Measurements from ENCODE around the gene EMILIN2. TPM values are rescaled to one million over a fixed set of nuclear protein-coding genes. Genes with fewer than 3 reads are reported as not detected.
"Not testable (repeated sequence)": the region's sequence is repeated elsewhere in the genome, so short reads cannot be mapped to it uniquely, and the experiment has no call there.

EMILIN2 gene
- polyA plus RNA-seq (ENCODE audit: insufficient read length in 4 of 4), result 10 to 100 TPM; 10.8 to 19.0 (median 14.8) TPM

- no peak for DNase-seq (ENCODE audit: low read depth in 4 of 4, low spot score in 2 of 4)
Measured at GRCh38 chr18:2846636-2847316, at the start of gene EMILIN2. EMILIN2 (plus strand) TSS chr18:2847006; CDS start chr18:2847189, 183 bp downstream.

- no peak for DNase-seq (ENCODE audit: low read depth in 4 of 4, low spot score in 2 of 4)
Measured at GRCh38 chr18:2797951-2798350, 48.9 kb upstream of the EMILIN2 start.

GRCh38 chr18:2799369-2799768 lies 47.4 kb upstream of the EMILIN2 start:
- no peak for DNase-seq (ENCODE audit: low read depth in 4 of 4, low spot score in 2 of 4)

- DNase-seq (ENCODE audit: low read depth in 4 of 4, low spot score in 2 of 4), result no peak
Measured at GRCh38 chr18:2805970-2806943, 40.5 kb upstream of the EMILIN2 start.

GRCh38 chr18:2808640-2809039 lies 38.2 kb upstream of the EMILIN2 start:
- not testable (repeated sequence) for DNase-seq (ENCODE audit: low read depth in 4 of 4, low spot score in 2 of 4)

- not testable (repeated sequence) for DNase-seq (ENCODE audit: low read depth in 4 of 4, low spot score in 2 of 4)
Measured at GRCh38 chr18:2809666-2810183, 37.1 kb upstream of the EMILIN2 start.

- DNase-seq (ENCODE audit: low read depth in 4 of 4, low spot score in 2 of 4), result no peak
Measured at GRCh38 chr18:2811416-2811815, 35.4 kb upstream of the EMILIN2 start.

GRCh38 chr18:2814928-2815327 lies 31.9 kb upstream of the EMILIN2 start:
- no peak for DNase-seq (ENCODE audit: low read depth in 4 of 4, low spot score in 2 of 4)

- DNase-seq (ENCODE audit: low read depth in 4 of 4, low spot score in 2 of 4), result no peak
Measured at GRCh38 chr18:2818281-2818680, 28.5 kb upstream of the EMILIN2 start.

- DNase-seq (ENCODE audit: low read depth in 4 of 4, low spot score in 2 of 4), result no peak
Measured at GRCh38 chr18:2821695-2822094, 25.1 kb upstream of the EMILIN2 start.

- DNase-seq (ENCODE audit: low read depth in 4 of 4, low spot score in 2 of 4), result no peak
Measured at GRCh38 chr18:2822213-2822921, 24.4 kb upstream of the EMILIN2 start.

GRCh38 chr18:2823202-2823601 lies 23.6 kb upstream of the EMILIN2 start:
- DNase-seq (ENCODE audit: low read depth in 4 of 4, low spot score in 2 of 4), result no peak

- DNase-seq (ENCODE audit: low read depth in 4 of 4, low spot score in 2 of 4), result no peak
Measured at GRCh38 chr18:2823966-2824365, 22.8 kb upstream of the EMILIN2 start.

- DNase-seq (ENCODE audit: low read depth in 4 of 4, low spot score in 2 of 4), result no peak
Measured at GRCh38 chr18:2824865-2825264, 21.9 kb upstream of the EMILIN2 start.

- DNase-seq (ENCODE audit: low read depth in 4 of 4, low spot score in 2 of 4), result no peak
Measured at GRCh38 chr18:2825613-2826175, 21.1 kb upstream of the EMILIN2 start.

GRCh38 chr18:2826581-2826980 lies 20.2 kb upstream of the EMILIN2 start:
- DNase-seq (ENCODE audit: low read depth in 4 of 4, low spot score in 2 of 4), result no peak

GRCh38 chr18:2827061-2827460 lies 19.7 kb upstream of the EMILIN2 start:
- no peak for DNase-seq (ENCODE audit: low read depth in 4 of 4, low spot score in 2 of 4)

- not testable (repeated sequence) for DNase-seq (ENCODE audit: low read depth in 4 of 4, low spot score in 2 of 4)
Measured at GRCh38 chr18:2836118-2836517, 10.7 kb upstream of the EMILIN2 start.

GRCh38 chr18:2837290-2837689 lies 9.5 kb upstream of the EMILIN2 start:
- DNase-seq (ENCODE audit: low read depth in 4 of 4, low spot score in 2 of 4), result not testable (repeated sequence)

- no peak for DNase-seq (ENCODE audit: low read depth in 4 of 4, low spot score in 2 of 4)
Measured at GRCh38 chr18:2839202-2839601, 7.6 kb upstream of the EMILIN2 start.

All from left renal cortex interstitium (tissue), 4 donors.